ENCODE results near the gene PNPLA7.

- TF ChIP-seq POLR2A (IDR thresholded peaks at IDR 0.05; ENCODE audit: low read depth, low read length) (no peak), ATF3 (IDR thresholded peaks at IDR 0.05; ENCODE audit: borderline replicate concordance, extremely low read depth, low read depth, low read length) (no peak), ZBTB11 (CRISPR knock-in tag; IDR thresholded peaks at IDR 0.05) (no peak), E2F8 (IDR thresholded peaks at IDR 0.05; ENCODE audit: low read depth, partially characterized antibody) (no peak), CTCF (IDR thresholded peaks at IDR 0.05 in 2 of 3, conservative IDR thresholded peaks at IDR 0.05 in 1 of 3; ENCODE audit: control insufficient read depth in 2 of 3, extremely low read depth in 1 of 3, insufficient read depth in 1 of 3, low read depth in 3 of 3, low read length in 3 of 3) (no peak), SMAD5 (IDR thresholded peaks at IDR 0.05; ENCODE audit: low read depth) (no peak), SRF (IDR thresholded peaks at IDR 0.05; ENCODE audit: low read depth in 2 of 2, low read length in 2 of 2) (no peak), REST (IDR thresholded peaks at IDR 0.05; ENCODE audit: low read depth, low read length) (no peak), RFX5 (IDR thresholded peaks at IDR 0.05; ENCODE audit: low read depth, low read length) (no peak), BHLHE40 (IDR thresholded peaks at IDR 0.05; ENCODE audit: borderline replicate concordance in 1 of 2, low read depth in 2 of 2, low read length in 1 of 2) (no peak), YY1 (IDR thresholded peaks at IDR 0.05; ENCODE audit: low read depth, low read length) (no peak), ZBTB33 (IDR thresholded peaks at IDR 0.05) (no peak), SIN3A (IDR thresholded peaks at IDR 0.05; ENCODE audit: low read depth, low read length) (no peak), ZBTB40 (IDR thresholded peaks at IDR 0.05; ENCODE audit: borderline replicate concordance) (no peak)
These were observed 59.5 kb downstream of the PNPLA7 start for GRCh38 chr9:137490532-137491186.

Data from GM12878 (cell line).